CD4-positive, alpha-beta T cell treated with Interleukin-6 at 100 ng/mL for 8 hours (primary cell): ENCODE data around the gene PIGB.
"Not testable (repeated sequence)": the region's sequence is repeated elsewhere in the genome, so short reads cannot be mapped to it uniquely, and the experiment has no call there.

Experiments used
- DNase-seq: peaks from one replicate; pipeline ENCODE4 v3.0.0-alpha.2; 2020; ENCODE audit warnings: mixed read lengths, low spot score

The PIGB gene

GRCh38 chr15:55318588-55319494, at the start of gene PIGB, which contains the start of gene PIGBOS1:
Gene PIGB, plus strand, starts transcription at chr15:55319222. Its CDS starts 29 bp downstream, at chr15:55319251.
Gene PIGBOS1, minus strand, starts transcription at chr15:55319123. Its CDS starts 1,331 bp downstream, at chr15:55317792.
- DNase-seq = peak; percentile 72

GRCh38 chr15:55270291-55270690, 48.7 kb upstream of the PIGB start:
- DNase-seq = no peak

- no peak for DNase-seq
Observed at GRCh38 chr15:55276324-55276723, 42.7 kb upstream of the PIGB start.

GRCh38 chr15:55277116-55277564, 41.9 kb upstream of the PIGB start:
- peak; percentile 59 for DNase-seq

GRCh38 chr15:55277715-55278114, 41.3 kb upstream of the PIGB start:
- no peak for DNase-seq

GRCh38 chr15:55279100-55279745, 39.8 kb upstream of the PIGB start:
- no peak for DNase-seq

GRCh38 chr15:55279746-55280351, 39.2 kb upstream of the PIGB start:
- DNase-seq = peak; percentile 68

- not testable (repeated sequence) for DNase-seq
Observed at GRCh38 chr15:55280589-55280988, 38.4 kb upstream of the PIGB start.

GRCh38 chr15:55281517-55282228, 37.3 kb upstream of the PIGB start:
- no peak for DNase-seq

- peak; percentile 38 for DNase-seq
Observed at GRCh38 chr15:55282284-55282833, 36.7 kb upstream of the PIGB start.

GRCh38 chr15:55283379-55284147, 35.5 kb upstream of the PIGB start:
- DNase-seq = no peak

- no peak for DNase-seq
Observed at GRCh38 chr15:55284426-55284825, 34.6 kb upstream of the PIGB start.

- DNase-seq = not testable (repeated sequence)
Observed at GRCh38 chr15:55286442-55287189, 32.4 kb upstream of the PIGB start.

GRCh38 chr15:55288006-55288717, 30.9 kb upstream of the PIGB start:
- DNase-seq = no peak

GRCh38 chr15:55289011-55289745, 29.8 kb upstream of the PIGB start:
- peak; percentile 25 for DNase-seq

- DNase-seq = peak; percentile 70
Observed at GRCh38 chr15:55289746-55290527, 29.1 kb upstream of the PIGB start, which contains the start of gene RAB27A. Gene RAB27A, minus strand, starts transcription at chr15:55289813. Its CDS starts 54,879 bp downstream, at chr15:55234934.

GRCh38 chr15:55290528-55291057, 28.4 kb upstream of the PIGB start:
- DNase-seq = peak; percentile 81
